ENCODE results near the gene CDKL5. TPM values are rescaled to one million over a fixed set of nuclear protein-coding genes. Genes with fewer than 3 reads are reported as not detected.

The CDKL5 gene
- total RNA-seq, 6 donors from 2014 or later, result 17.8 to 47.1 (median 23.4) TPM

GRCh38 chrX:18617407-18617750, 192.0 kb downstream of the CDKL5 start:
- DNase-seq (no peak), ATAC-seq (ENCODE audit: low FRiP score in 2 of 2) (peak in 1 of 2 donors; percentile 49)
- 71 to 90% methylated on average over 4 to 5 of the region's 5 CpGs for WGBS, 2 donors
- Histone ChIP-seq H3K36me3 (no peaks in the 10 kb centered on the region), H3K4me1 (no peaks in the 10 kb centered on the region), H3K27me3 (no peaks in the 10 kb centered on the region), H3K9me3 (no peaks in the 10 kb centered on the region), H3K27ac (no peak overlapping the region), H3K4me3 (no peak overlapping the region)
- no peak for TF ChIP-seq EP300 (IDR thresholded peaks at IDR 0.05)
- no peak for TF ChIP-seq POLR2AphosphoS5 (IDR thresholded peaks at IDR 0.05)
- TF ChIP-seq CTCF (IDR thresholded peaks at IDR 0.05), result no peak
- no peak for TF ChIP-seq POLR2A (IDR thresholded peaks at IDR 0.05)

- H3K27ac ChIP-seq, result peak overlapping the region in 1 of 4 donors; percentile 35
- 62 to 76% methylated on average over 2 of the region's 2 CpGs for WGBS, 2 donors
- ATAC-seq (ENCODE audit: low FRiP score in 2 of 2), result no peak
Measured at GRCh38 chrX:18619288-18619687, 193.9 kb downstream of the CDKL5 start.

GRCh38 chrX:18620349-18620748, 194.9 kb downstream of the CDKL5 start:
- no peak for ATAC-seq (ENCODE audit: low FRiP score in 2 of 2)
- Histone ChIP-seq H3K27ac (no peak overlapping the region), H3K4me3 (no peak overlapping the region), H3K4me1 (no peaks in the 10 kb centered on the region), H3K27me3 (no peaks in the 10 kb centered on the region), H3K9me3 (no peaks in the 10 kb centered on the region), H3K36me3 (peaks cover 0 to 3% (median 2%) of the 10 kb centered on the region in 4 donors)
- 73% methylated on average over 4 to 8 of the region's 8 CpGs for WGBS, 2 donors
- no peak for DNase-seq
- TF ChIP-seq CTCF (IDR thresholded peaks at IDR 0.05), result no peak
- no peak for TF ChIP-seq POLR2AphosphoS5 (IDR thresholded peaks at IDR 0.05)
- no peak for TF ChIP-seq EP300 (IDR thresholded peaks at IDR 0.05)
- no peak for TF ChIP-seq POLR2A (IDR thresholded peaks at IDR 0.05)

More at GRCh38 chrX:18619288-18619687, 193.9 kb downstream of the CDKL5 start:
- H3K36me3 ChIP-seq, result no peaks in the 10 kb centered on the region
- H3K27me3 ChIP-seq, result no peaks in the 10 kb centered on the region
- no peak for TF ChIP-seq POLR2AphosphoS5 (IDR thresholded peaks at IDR 0.05)
- no peak for TF ChIP-seq CTCF (IDR thresholded peaks at IDR 0.05)
- TF ChIP-seq POLR2A (IDR thresholded peaks at IDR 0.05), result no peak
- no peak for TF ChIP-seq EP300 (IDR thresholded peaks at IDR 0.05)
- H3K4me1 ChIP-seq, result no peaks in the 10 kb centered on the region
- H3K9me3 ChIP-seq, result no peaks in the 10 kb centered on the region
- no peak for DNase-seq
- H3K4me3 ChIP-seq, result no peak overlapping the region

GRCh38 chrX:18624599-18624998, 199.2 kb downstream of the CDKL5 start:
- Histone ChIP-seq H3K27ac (no peak overlapping the region), H3K36me3 (peaks cover 0 to 23% (median 7%) of the 10 kb centered on the region in 4 donors), H3K4me3 (no peak overlapping the region), H3K27me3 (no peaks in the 10 kb centered on the region), H3K4me1 (no peaks in the 10 kb centered on the region), H3K9me3 (no peaks in the 10 kb centered on the region)
- TF ChIP-seq POLR2AphosphoS5 (IDR thresholded peaks at IDR 0.05) (no peak), POLR2A (IDR thresholded peaks at IDR 0.05) (no peak), CTCF (IDR thresholded peaks at IDR 0.05) (no peak), EP300 (IDR thresholded peaks at IDR 0.05) (no peak)
- ATAC-seq (ENCODE audit: low FRiP score in 2 of 2), result no peak
- no peak for DNase-seq
- 84 to 94% methylated on average over 2 of the region's 2 CpGs for WGBS, 2 donors

- Histone ChIP-seq H3K27ac (no peak overlapping the region), H3K4me3 (no peak overlapping the region), H3K36me3 (peaks cover 0 to 25% (median 5%) of the 10 kb centered on the region in 4 donors), H3K27me3 (no peaks in the 10 kb centered on the region), H3K9me3 (no peaks in the 10 kb centered on the region), H3K4me1 (no peaks in the 10 kb centered on the region)
- no peak for TF ChIP-seq CTCF (IDR thresholded peaks at IDR 0.05)
- no peak for TF ChIP-seq EP300 (IDR thresholded peaks at IDR 0.05)
- no peak for TF ChIP-seq POLR2AphosphoS5 (IDR thresholded peaks at IDR 0.05)
- TF ChIP-seq POLR2A (IDR thresholded peaks at IDR 0.05), result no peak
- DNase-seq, result no peak
- ATAC-seq (ENCODE audit: low FRiP score in 2 of 2), result no peak
- WGBS, 2 donors, result 67 to 77% methylated on average over 8 of the region's 8 CpGs
Measured at GRCh38 chrX:18630934-18631333, 205.5 kb downstream of the CDKL5 start.

Measured in upper lobe of left lung (tissue), 6 donors.